Lung (tissue), 12 donors: ENCODE data around the gene PTDSS2. TPM values are rescaled to one million over a fixed set of nuclear protein-coding genes. Genes with fewer than 3 reads are reported as not detected.

Experiments
- ATAC-seq: fragments of 200-7000 bp; cut with Tn5 transposase; one replicate; pipeline ENCODE4 v1.9.1; 2020; ENCODE audit warnings: moderate number of reproducible peaks; ENCODE audit not compliant: insufficient read depth, low FRiP score
- DNase-seq, 3 donors: peaks; one replicate each; pipeline ENCODE4 v3.0.0-alpha.2; 2013 to 2017
- H3K27ac ChIP-seq, 2 donors: one replicate each; pipeline ENCODE4 v1.5.1; 2013; ENCODE audit warnings: mild to moderate bottlenecking in 2 of 2, moderate library complexity in 2 of 2, control low read depth in 1 of 2, inconsistent platforms in 1 of 2, low read depth in 1 of 2, low read length in 1 of 2
- H3K27me3 ChIP-seq, 3 donors: one replicate each; pipeline ENCODE4 v1.5.1; 2013; ENCODE audit warnings: low read length in 2 of 3; ENCODE audit not compliant: control insufficient read depth in 3 of 3, insufficient read depth in 3 of 3
- H3K36me3 ChIP-seq, 4 donors: one replicate each; pipeline ENCODE4 v1.5.1; 2013; ENCODE audit warnings: low read length in 4 of 4, mild to moderate bottlenecking in 1 of 4, moderate library complexity in 1 of 4; ENCODE audit not compliant: control insufficient read depth in 4 of 4, insufficient read depth in 4 of 4
- H3K4me1 ChIP-seq, 5 donors: one replicate each; pipeline ENCODE4 v1.5.1; 2013; ENCODE audit warnings: low read length in 5 of 5, mild to moderate bottlenecking in 2 of 5, moderate library complexity in 1 of 5; ENCODE audit not compliant: control insufficient read depth in 5 of 5, insufficient read depth in 5 of 5
- H3K4me3 ChIP-seq: one replicate; pipeline ENCODE4 v1.5.1; 2013; ENCODE audit warnings: mild to moderate bottlenecking, control low read depth, moderate library complexity
- H3K9ac ChIP-seq, 2 donors: one replicate each; pipeline ENCODE4 v1.5.1; 2013; ENCODE audit warnings: low read length in 2 of 2, control low read depth in 1 of 2; ENCODE audit not compliant: insufficient read depth in 1 of 2
- H3K9me3 ChIP-seq, 4 donors: one replicate each; pipeline ENCODE4 v1.5.1; 2013; ENCODE audit warnings: low read length in 3 of 4, mild to moderate bottlenecking in 1 of 4, moderate library complexity in 1 of 4; ENCODE audit not compliant: control insufficient read depth in 4 of 4, insufficient read depth in 3 of 4
- WGBS, 2 donors: extraction: QIAGEN DNeasy Blood & Tissue Kit; methylation state at CpG; one replicate each; pipeline ENCODE4 v1.1.7; 2013; 5-methylcytosine and 5-hydroxymethylcytosine counted together
- polyA plus RNA-seq, 2 donors: library from polyadenylated mRNA; stranded (reverse); fragments of 200-250 nt; gene quantifications; one replicate each; pipeline ENCODE4 v1.2.1, GENCODE V29; 2013
- total RNA-seq, 2 donors: library from RNA; depleted of rRNA in 1 of 2; stranded (reverse); fragments of >200 nt in 1 of 2; gene quantifications; one replicate each; pipeline ENCODE4 v1.2.1, GENCODE V29; 2014 to 2021
- TF ChIP-seq, protein P1 (sequence below): IDR thresholded peaks from 2 replicates; pipeline ENCODE4 v1.5.1; 2012; ENCODE audit warnings: mild to moderate bottlenecking; ENCODE audit errors: control extremely low read depth, extremely low read depth
- donor health status: control.
- donor health status: control.
- donor health status: Bipolar disorder and iron deficiency.
- donor health status: healthy.
- donor health status: DM: yes; HTN: yes; CAD: no.

The PTDSS2 gene
- total and polyA plus RNA-seq, 4 donors, result 20.4 to 36.5 (median 28.1) TPM

- H3K9ac ChIP-seq, result no peak overlapping the region
- TF ChIP-seq, protein P1, sequence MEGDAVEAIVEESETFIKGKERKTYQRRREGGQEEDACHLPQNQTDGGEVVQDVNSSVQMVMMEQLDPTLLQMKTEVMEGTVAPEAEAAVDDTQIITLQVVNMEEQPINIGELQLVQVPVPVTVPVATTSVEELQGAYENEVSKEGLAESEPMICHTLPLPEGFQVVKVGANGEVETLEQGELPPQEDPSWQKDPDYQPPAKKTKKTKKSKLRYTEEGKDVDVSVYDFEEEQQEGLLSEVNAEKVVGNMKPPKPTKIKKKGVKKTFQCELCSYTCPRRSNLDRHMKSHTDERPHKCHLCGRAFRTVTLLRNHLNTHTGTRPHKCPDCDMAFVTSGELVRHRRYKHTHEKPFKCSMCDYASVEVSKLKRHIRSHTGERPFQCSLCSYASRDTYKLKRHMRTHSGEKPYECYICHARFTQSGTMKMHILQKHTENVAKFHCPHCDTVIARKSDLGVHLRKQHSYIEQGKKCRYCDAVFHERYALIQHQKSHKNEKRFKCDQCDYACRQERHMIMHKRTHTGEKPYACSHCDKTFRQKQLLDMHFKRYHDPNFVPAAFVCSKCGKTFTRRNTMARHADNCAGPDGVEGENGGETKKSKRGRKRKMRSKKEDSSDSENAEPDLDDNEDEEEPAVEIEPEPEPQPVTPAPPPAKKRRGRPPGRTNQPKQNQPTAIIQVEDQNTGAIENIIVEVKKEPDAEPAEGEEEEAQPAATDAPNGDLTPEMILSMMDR, result no peak
- H3K27me3 ChIP-seq, result no peaks in the 10 kb centered on the region
- DNase-seq (no peak), ATAC-seq (peak; percentile 7)
- H3K9me3 ChIP-seq, result no peaks in the 10 kb centered on the region
- peaks cover 0 to 8% (median 0%) of the 10 kb centered on the region in 5 donors for H3K4me1 ChIP-seq
- H3K4me3 ChIP-seq, result peak overlapping the region; percentile 51
- peaks cover 0 to 7% (median 0%) of the 10 kb centered on the region in 4 donors for H3K36me3 ChIP-seq
- H3K27ac ChIP-seq, result peak overlapping the region in 1 of 2 donors; percentile 49
- WGBS, 2 donors, result 69 to 79% methylated on average over 44 to 47 of the region's 47 CpGs
Measured at GRCh38 chr11:405954-406795, 43.9 kb upstream of the PTDSS2 start.

DNA sequence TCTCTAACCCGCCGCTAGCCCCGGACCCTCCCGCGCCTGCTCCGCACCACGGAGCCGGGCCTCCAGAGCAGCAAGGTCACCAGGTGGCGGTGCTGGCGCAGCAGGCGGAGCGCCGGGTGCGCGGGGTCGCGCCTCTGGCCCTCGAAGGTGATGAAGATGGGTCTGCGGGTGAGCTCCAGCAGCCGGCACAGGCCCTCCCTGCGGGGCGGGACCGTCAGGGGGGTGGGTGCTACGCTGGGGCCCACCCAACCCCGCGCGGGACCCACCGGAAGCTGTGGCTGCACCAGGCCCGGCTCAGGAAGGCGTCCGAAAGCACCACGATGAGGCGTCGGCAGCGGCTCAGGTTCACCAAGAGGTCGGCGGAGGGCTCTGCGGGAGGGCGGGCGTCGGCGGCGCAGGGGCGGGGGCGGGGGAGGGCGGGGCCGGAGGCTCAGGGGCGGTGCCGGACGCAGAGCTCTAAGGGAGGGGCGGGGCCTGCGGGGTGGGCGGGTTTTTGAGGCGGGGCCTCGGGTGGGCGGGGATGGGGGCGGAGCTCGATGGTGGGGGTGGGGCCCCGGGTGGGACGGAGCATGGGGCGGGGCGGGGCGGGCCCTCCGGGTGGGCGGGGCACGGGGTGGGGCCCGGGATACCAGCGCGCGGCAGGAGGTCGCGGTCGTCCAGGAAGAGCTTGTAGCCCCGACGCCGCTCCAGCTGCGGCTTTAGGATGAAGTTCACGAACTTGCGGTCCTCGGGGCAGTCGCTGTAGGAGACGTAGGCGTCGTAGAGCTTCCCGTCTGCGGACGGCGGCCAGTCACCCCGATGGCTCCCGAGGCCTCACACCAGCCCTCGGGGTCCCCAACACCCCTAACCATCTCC lies 43.1 kb upstream of the PTDSS2 start:
- peak; percentile 60 for ATAC-seq
- Histone ChIP-seq H3K9ac (no peak overlapping the region), H3K27me3 (no peaks in the 10 kb centered on the region), H3K27ac (peak overlapping the region in 1 of 2 donors; percentile 70), H3K36me3 (peaks cover 0 to 7% (median 0%) of the 10 kb centered on the region in 4 donors), H3K4me1 (peaks cover 0 to 8% (median 0%) of the 10 kb centered on the region in 5 donors), H3K9me3 (no peaks in the 10 kb centered on the region), H3K4me3 (peak overlapping the region; percentile 51)
- DNase-seq, result peak; percentile 66 to 81 (median 73)
- TF ChIP-seq, protein P1, result no peak
- WGBS, 2 donors, result 4 to 9% methylated on average over 62 to 90 of the region's 91 CpGs

- H3K9me3 ChIP-seq, result no peaks in the 10 kb centered on the region
- ATAC-seq (no peak), DNase-seq (no peak)
- H3K27me3 ChIP-seq, result no peaks in the 10 kb centered on the region
- TF ChIP-seq, protein P1, result no peak
- H3K36me3 ChIP-seq, result peaks cover 0 to 7% (median 0%) of the 10 kb centered on the region in 4 donors
- H3K27ac ChIP-seq, result peak overlapping the region in 1 of 2 donors; percentile 70
- peaks cover 0 to 9% (median 0%) of the 10 kb centered on the region in 5 donors for H3K4me1 ChIP-seq
- H3K9ac ChIP-seq, result no peak overlapping the region
- WGBS, 2 donors, result 77 to 80% methylated on average over 28 of the region's 28 CpGs
- H3K4me3 ChIP-seq, result no peak overlapping the region
Measured at GRCh38 chr11:407651-408123, 42.4 kb upstream of the PTDSS2 start.
